GM21825 (cell line): ENCODE data around the gene PRKD2.

Experiments used
- ATAC-seq: cut with Tn5 transposase; IDR thresholded peaks from one replicate; pipeline ENCODE4 v1.9.1; 2021; ENCODE audit warnings: mild to moderate bottlenecking, moderate library complexity; ENCODE audit not compliant: unreplicated experiment

The PRKD2 gene

GRCh38 chr19:46668662-46669061, 48.3 kb downstream of the PRKD2 start:
- ATAC-seq, result no peak

GRCh38 chr19:46665072-46665471, 51.8 kb downstream of the PRKD2 start:
- no peak for ATAC-seq

GRCh38 chr19:46661735-46662592, 55.0 kb downstream of the PRKD2 start:
- no peak for ATAC-seq

- ATAC-seq, result peak; percentile 83
Measured at GRCh38 chr19:46661020-46661731, 55.7 kb downstream of the PRKD2 start, which contains the start of gene DACT3. Gene DACT3 (minus strand): TSS chr19:46661182. CDS start chr19:46661064, 118 bp downstream.

GRCh38 chr19:46660551-46661019, 56.3 kb downstream of the PRKD2 start:
- peak; percentile 0 for ATAC-seq

GRCh38 chr19:46660008-46660517, 56.9 kb downstream of the PRKD2 start:
- ATAC-seq, result no peak

GRCh38 chr19:46659151-46660007, 57.5 kb downstream of the PRKD2 start:
- ATAC-seq, result no peak

- ATAC-seq, result no peak
Measured at GRCh38 chr19:46656541-46656940, 60.4 kb downstream of the PRKD2 start.

GRCh38 chr19:46654621-46655152, 62.2 kb downstream of the PRKD2 start:
- ATAC-seq, result no peak

GRCh38 chr19:46650445-46650844, 66.5 kb downstream of the PRKD2 start:
- no peak for ATAC-seq

GRCh38 chr19:46648961-46649960, 67.7 kb downstream of the PRKD2 start:
- no peak for ATAC-seq

- ATAC-seq, result no peak
Measured at GRCh38 chr19:46648060-46648960, 68.6 kb downstream of the PRKD2 start.

GRCh38 chr19:46646402-46646801, 70.5 kb downstream of the PRKD2 start:
- ATAC-seq, result no peak

- ATAC-seq, result no peak
Measured at GRCh38 chr19:46644720-46645119, 72.2 kb downstream of the PRKD2 start.

- ATAC-seq, result no peak
Measured at GRCh38 chr19:46640656-46641055, 76.3 kb downstream of the PRKD2 start.

- ATAC-seq, result no peak
Measured at GRCh38 chr19:46639358-46640182, 77.3 kb downstream of the PRKD2 start.

- no peak for ATAC-seq
Measured at GRCh38 chr19:46637224-46637623, 79.7 kb downstream of the PRKD2 start.
